ENCODE data around the gene PPM1B.
"Not testable (repeated sequence)": the region's sequence is repeated elsewhere in the genome, so short reads cannot be mapped to it uniquely, and the experiment has no call there.

Gene PPM1B

DNA sequence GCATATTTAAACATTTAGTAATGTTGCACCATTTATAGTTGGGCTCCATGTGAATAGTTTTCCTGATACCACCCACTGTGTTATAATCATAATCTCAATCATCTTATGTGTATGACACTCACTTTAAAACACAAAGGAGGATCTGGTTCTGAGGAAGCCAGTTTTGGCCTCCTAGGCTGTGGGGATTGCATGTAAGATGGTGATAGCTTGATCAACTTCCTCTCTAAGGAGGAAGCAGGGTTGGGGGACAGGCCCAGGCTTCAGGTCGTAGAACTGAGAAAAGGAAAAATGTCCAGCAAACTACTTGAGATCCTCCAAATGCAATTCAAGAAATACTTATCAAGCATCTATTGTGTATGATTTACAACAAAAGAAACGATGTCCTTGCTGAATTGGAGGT lies 4.9 kb upstream of the PPM1B start:
- no peak for DNase-seq (ENCODE audit: low spot score)

DNA sequence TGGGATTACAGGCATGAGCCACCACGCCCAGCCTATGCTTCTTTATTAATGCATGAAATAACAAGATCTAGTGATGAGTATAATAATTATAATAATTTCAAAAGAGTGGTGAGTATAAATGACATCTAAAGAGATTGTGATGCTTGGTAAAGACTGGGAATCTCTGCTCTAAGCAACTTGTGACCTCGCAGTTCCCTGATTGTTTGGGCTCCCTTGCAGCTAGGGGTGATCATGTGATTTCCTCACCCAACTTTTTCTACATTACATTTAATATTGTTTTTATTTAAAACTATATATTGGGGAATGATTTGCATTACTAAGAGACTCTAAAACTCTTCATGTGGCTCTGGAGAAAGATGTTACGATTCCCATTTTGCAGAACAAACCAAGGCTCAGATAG lies 4.1 kb upstream of the PPM1B start:
- DNase-seq (ENCODE audit: low spot score): no peak

GRCh38 chr2:44166096-44166495 lies 2.6 kb upstream of the PPM1B start:
- no peak for DNase-seq (ENCODE audit: low spot score)

DNA sequence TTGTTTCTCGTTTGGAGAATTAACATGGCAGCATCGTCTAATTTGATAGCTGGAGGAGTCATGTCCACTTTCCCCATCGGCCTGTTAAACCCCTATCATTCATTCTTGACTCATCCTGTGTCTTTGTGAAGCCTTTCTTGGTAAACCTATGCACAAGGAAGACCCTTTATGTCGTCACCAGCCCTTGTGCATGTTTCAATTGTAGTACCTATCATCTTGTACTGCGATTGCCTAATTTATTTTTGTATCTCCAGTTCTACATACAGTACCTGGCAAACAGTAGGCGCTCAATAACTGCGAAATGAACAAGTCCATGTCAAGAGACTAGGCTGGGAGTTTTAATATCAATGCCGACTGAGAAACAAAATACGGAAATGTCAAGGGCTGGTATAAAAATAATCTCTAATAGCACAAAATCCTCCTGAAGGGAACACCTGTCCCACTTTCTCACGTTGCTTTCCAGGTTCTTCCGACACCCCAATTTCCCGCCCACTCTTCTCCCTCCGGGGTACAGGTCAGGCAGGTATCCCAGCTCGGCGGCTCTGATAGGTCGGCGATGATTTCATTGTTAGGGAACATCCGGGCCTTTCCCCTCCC lies 1.3 kb upstream of the PPM1B start:
- no peak for DNase-seq (ENCODE audit: low spot score)

GRCh38 chr2:44167908-44168680 lies 581 bp upstream of the PPM1B start:
- DNase-seq (ENCODE audit: low spot score): peak; percentile 94

DNA sequence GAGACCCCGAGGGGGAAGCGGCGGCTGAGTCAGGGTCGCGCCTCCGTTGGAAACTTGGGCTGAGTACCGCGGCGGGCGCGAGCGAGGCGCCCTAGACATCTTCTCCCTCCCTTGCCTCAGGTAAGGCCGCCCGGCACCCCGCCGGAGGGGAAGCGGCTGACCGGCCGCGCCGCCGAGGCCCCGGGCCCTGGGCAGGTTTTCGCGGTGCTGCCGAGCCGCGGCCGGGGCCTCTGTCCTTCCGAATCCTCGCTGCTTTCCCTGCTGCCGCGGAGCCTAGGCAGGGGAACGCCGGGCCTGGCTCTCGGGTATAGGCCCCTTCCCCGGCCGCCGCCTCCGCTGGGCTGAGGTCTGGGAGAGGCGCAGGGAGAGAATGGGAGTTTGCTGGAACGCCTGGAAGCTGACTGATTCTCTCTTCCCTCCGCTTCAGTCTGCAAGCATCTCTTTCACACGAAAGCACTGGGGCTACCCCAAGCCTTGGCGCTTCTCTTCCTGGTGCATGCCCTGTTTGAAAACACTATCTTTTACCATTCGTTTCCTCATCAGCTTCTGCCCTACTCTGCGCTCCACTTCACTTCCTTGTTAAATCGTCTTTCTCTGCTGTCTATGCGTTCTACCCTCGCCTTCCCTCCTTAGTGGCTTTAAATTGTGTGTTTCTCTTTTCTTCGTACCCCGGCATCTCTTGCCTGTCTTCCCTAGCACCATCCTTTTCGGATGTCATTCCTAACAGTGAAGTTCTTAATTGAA lies 652 bp downstream of the PPM1B start:
- peak; percentile 18 for DNase-seq (ENCODE audit: low spot score)

DNA sequence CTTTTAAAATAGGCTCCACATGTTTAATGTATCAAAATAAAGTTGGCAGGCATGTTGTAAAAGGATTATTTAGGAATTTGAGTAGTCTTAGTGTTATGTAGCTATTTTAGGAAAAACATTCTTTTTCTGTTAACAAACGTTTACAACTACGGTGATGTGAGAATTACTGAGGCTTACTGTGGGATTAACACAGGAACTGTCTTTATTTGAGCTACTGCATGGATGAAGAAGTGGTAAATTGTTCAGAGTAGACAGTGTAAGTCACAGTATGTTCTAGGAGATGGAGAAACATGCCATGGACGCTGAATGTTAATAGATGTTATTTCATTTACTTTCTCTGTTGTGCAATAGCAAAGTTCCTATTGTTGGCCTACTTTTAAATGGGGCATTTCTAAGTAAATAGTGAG lies 1.6 kb downstream of the PPM1B start:
- DNase-seq (ENCODE audit: low spot score): no peak

DNA sequence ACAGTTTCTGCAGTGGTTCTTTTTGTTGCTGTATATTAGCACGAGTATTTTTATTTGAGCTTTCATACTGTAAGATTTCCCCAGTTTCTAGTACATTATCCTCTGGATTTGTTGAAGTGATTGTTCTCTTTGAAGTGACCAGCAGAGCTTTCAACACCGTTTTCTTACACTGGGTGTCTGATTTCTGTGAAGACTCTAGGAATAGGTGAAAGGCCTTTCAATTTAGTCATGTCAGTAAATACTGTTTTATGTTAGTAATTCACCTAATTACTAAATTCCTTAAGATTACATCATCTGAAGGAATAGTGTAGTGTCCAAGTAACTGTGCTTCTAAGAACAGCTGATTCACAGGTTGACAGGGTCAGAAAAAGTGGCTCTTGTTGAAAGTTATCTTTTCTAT lies 2.3 kb downstream of the PPM1B start:
- no peak for DNase-seq (ENCODE audit: low spot score)

DNA sequence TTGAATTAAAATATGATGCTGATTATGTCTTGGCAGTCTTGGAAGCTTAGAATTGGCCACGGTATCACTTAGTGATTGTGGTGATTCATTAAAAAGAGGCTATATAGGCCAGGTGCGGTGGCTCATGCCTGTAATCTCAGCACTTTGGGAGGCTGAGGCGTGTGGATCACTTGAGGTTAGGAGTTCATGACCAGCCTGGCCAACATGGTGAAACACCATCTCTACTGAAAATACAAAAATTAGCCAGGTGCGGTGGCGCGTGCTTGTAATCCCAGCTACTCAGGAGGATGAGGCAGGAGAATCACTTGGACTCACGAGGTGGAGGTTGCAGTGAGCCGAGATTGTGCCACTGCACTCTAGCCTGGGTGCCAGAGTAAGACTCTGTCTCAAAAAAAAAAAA lies 2.8 kb downstream of the PPM1B start:
- DNase-seq (ENCODE audit: low spot score): not testable (repeated sequence)

GRCh38 chr2:44172576-44172975 lies 3.9 kb downstream of the PPM1B start:
- no peak for DNase-seq (ENCODE audit: low spot score)

GRCh38 chr2:44178950-44179349 lies 10.3 kb downstream of the PPM1B start:
- no peak for DNase-seq (ENCODE audit: low spot score)

GRCh38 chr2:44181648-44182047 lies 13.0 kb downstream of the PPM1B start:
- DNase-seq (ENCODE audit: low spot score): no peak

GRCh38 chr2:44184106-44184505 lies 15.4 kb downstream of the PPM1B start:
- DNase-seq (ENCODE audit: low spot score): no peak

- no peak for DNase-seq (ENCODE audit: low spot score)
Observed at GRCh38 chr2:44186810-44187209, 18.1 kb downstream of the PPM1B start.

DNA sequence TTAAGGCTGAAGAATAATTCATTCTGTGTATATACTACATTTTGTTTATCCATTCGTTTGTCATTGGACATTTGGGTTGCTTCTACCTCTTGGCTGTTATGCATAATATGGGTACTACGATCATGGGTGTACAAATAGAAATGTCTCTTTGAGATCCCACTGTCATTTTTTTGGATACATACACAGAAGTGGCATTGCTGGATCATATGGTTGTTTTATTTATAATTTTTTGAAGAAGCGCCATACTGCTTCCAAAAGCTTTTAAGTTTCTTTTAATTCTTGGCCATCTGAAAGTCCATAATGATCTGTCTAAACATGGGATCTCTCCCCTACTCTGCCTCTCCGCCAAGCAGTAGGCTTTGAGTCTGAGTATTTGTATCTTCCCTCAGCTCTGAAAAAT lies 18.6 kb downstream of the PPM1B start:
- no peak for DNase-seq (ENCODE audit: low spot score)

DNA sequence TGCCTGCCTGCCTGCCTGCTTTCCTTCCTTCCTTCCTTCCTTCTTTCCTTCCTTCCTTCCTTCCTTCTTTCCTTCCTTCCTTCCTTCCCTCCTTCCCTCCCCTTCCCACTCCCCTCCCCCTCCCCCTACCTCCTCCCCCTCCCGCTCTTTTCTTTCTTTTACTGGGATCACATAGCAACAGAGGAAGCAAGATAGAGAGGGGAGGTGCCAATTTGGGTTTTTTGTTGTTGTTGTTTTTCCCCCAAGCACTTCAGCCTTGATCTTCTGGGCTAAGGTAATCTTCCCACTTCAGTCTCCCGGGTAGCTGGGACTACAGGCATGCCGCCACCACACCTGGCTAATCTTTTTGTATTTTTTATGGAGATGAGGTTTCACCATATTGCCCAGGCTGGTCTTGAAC lies 20.0 kb downstream of the PPM1B start:
- DNase-seq (ENCODE audit: low spot score): no peak

DNA sequence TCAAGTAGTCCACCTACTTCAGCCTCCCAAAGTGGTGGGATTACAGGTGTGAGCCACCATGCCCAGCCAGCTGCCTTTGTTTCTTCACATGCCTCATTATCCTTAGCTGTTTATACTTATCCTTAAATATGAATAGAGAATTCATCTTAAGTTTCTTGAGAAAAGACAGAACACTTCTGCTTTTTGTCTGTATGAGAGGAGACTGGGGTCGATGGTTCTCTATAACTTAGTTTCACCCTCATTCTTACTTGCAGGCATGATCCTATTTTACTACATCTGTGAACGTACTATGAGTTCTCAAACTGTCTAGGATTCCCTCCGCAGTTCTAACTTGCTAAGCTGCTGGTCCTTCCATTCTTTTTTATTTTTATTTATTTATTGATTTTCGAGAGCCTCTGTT lies 20.4 kb downstream of the PPM1B start:
- DNase-seq (ENCODE audit: low spot score): no peak

- no peak for DNase-seq (ENCODE audit: low spot score)
Observed at GRCh38 chr2:44190526-44190925, 21.9 kb downstream of the PPM1B start.

DNA sequence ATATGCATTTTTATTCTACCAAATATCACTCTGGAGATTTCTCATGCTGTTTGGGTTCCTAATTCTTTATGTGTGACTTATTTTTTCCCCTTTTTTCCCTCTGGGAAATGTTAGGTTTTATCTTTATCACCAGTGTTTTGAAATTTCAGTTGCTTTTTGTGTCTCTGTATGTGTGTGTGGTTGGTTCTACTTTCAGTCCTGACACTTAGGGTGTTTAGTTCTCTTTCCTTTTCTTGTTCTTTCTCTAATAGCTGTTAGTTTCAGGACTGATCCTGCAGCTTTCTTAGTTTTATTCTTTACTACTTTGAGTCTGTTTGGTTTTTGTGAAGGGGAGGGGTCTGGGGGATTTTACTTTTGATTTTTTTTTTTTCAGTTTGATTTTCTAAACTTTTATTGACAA lies 23.1 kb downstream of the PPM1B start:
- DNase-seq (ENCODE audit: low spot score): no peak

- no peak for DNase-seq (ENCODE audit: low spot score)
Observed at GRCh38 chr2:44192646-44193045, 24.0 kb downstream of the PPM1B start.

- DNase-seq (ENCODE audit: low spot score): no peak
Observed at GRCh38 chr2:44195714-44196113, 27.0 kb downstream of the PPM1B start.

- DNase-seq (ENCODE audit: low spot score): no peak
Observed at GRCh38 chr2:44197816-44198215, 29.1 kb downstream of the PPM1B start.

DNA sequence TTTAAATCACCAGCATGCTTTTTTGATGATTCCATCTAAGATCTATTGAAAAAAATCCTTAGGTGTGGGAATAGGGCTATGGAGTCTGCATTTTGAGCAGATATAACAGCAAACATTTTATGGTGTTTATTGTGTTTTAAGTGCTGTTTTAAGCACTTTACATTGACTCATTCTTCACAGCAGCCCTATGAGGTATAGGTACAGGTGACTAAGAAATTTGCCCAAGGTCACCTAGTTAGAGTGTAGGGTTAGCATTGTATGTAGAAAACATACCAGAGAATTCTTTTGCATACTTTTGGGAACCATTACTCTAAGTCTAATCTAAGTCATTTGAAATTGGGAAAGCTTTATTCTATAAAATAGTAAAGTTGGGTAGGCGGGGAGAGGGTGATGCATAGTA lies 31.3 kb downstream of the PPM1B start:
- no peak for DNase-seq (ENCODE audit: low spot score)
